ENCODE data around the gene PRKCH. TPM values are rescaled to one million over a fixed set of nuclear protein-coding genes. Genes with fewer than 3 reads are reported as not detected.

The PRKCH gene
- total and polyA plus RNA-seq, 3 experiments from 2014 or later, result 165 to 369 (median 166) TPM

- Mint-ChIP-seq H3K4me1 (peaks cover 80 to 93% (median 87%) of the 10 kb centered on the region in 3 donors), H3K27me3 (peaks cover 0 to 11% of the 10 kb centered on the region in 2 donors), H3K9me3 (no peaks in the 10 kb centered on the region), H3K27ac (peak overlapping the region; percentile 81 to 94 (median 91)), H3K36me3 (peaks cover 43 to 95% (median 51%) of the 10 kb centered on the region in 3 donors), H3K4me3 (peak overlapping the region in 2 of 7 donors; percentile 34 to 64)
- ChIA-PET CTCF (interaction anchor here (0.6 to 1.7 kb wide), 7 partner anchors 8 to 381 kb away, joined by 3 to 10 read pairs (median 3); no protein-coding TSS in a partner anchor), POLR2A (no interaction called here)
- Histone ChIP-seq H3K4me3 (ENCODE audit: low read length) (no peak overlapping the region), H3K27me3 (ENCODE audit: insufficient read depth, low read length, poor library complexity, severe bottlenecking) (no peaks in the 10 kb centered on the region), H3K27ac (ENCODE audit: low read depth, low read length) (no peak overlapping the region), H3K9me3 (ENCODE audit: low read length) (no peaks in the 10 kb centered on the region), H3K4me1 (ENCODE audit: insufficient read depth, low read length) (peaks cover 64% of the 10 kb centered on the region), H3K36me3 (ENCODE audit: insufficient read depth, low read length) (peaks cover 55% of the 10 kb centered on the region)
- DNase-seq, result peak; percentile 72 to 87 (median 77)
Observed at GRCh38 chr14:61456720-61457119, 135.3 kb downstream of the PRKCH start.

DNA sequence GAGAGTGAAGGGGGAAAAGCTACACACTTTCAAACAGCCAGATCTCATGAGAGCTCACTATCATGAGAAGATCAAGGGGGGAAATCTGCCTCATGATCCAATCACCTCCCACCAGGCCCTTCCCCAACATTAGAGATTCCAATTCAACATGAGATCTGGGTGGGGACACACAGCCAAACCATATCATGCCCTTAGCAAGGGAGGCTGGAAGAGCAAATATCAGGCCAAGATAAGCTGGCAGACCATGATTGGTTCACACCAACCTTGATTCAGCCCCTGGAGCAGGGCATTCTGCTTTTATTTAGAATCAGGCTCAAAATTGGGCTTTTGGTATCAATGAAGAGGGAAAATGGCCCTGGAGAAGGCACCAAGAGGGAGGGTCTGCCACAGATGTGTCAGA is 137.4 kb downstream of the PRKCH start:
- H3K27me3 ChIP-seq (ENCODE audit: insufficient read depth, low read length, poor library complexity, severe bottlenecking), result no peaks in the 10 kb centered on the region
- peak overlapping the region in 2 of 7 donors; percentile 11 to 54 for H3K4me3 Mint-ChIP-seq
- peak overlapping the region; percentile 59 to 92 (median 84) for H3K27ac Mint-ChIP-seq
- H3K9me3 ChIP-seq (ENCODE audit: low read length), result no peaks in the 10 kb centered on the region
- no peak overlapping the region for H3K27ac ChIP-seq (ENCODE audit: low read depth, low read length)
- no peak overlapping the region for H3K4me3 ChIP-seq (ENCODE audit: low read length)
- no peak for DNase-seq
- H3K9me3 Mint-ChIP-seq, result no peaks in the 10 kb centered on the region
- CTCF ChIA-PET, result no interaction called here
- POLR2A ChIA-PET, result interaction anchor here (1.2 kb wide), 1 partner anchor 136 kb away, joined by 3 read pairs; no protein-coding TSS in a partner anchor
- H3K27me3 Mint-ChIP-seq, result peaks cover 0 to 11% of the 10 kb centered on the region in 2 donors
- peaks cover 69% of the 10 kb centered on the region for H3K36me3 ChIP-seq (ENCODE audit: insufficient read depth, low read length)
- peaks cover 50 to 95% (median 51%) of the 10 kb centered on the region in 3 donors for H3K36me3 Mint-ChIP-seq
- H3K4me1 Mint-ChIP-seq, result peaks cover 73 to 93% (median 75%) of the 10 kb centered on the region in 3 donors
- H3K4me1 ChIP-seq (ENCODE audit: insufficient read depth, low read length), result peaks cover 53% of the 10 kb centered on the region

- peaks cover 0 to 11% of the 10 kb centered on the region in 2 donors for H3K27me3 Mint-ChIP-seq
- no peak overlapping the region for H3K4me3 ChIP-seq (ENCODE audit: low read length)
- H3K36me3 Mint-ChIP-seq, result peaks cover 55 to 95% (median 55%) of the 10 kb centered on the region in 3 donors
- H3K36me3 ChIP-seq (ENCODE audit: insufficient read depth, low read length), result peaks cover 73% of the 10 kb centered on the region
- no peaks in the 10 kb centered on the region for H3K27me3 ChIP-seq (ENCODE audit: insufficient read depth, low read length, poor library complexity, severe bottlenecking)
- ChIA-PET POLR2A (no interaction called here), CTCF (no interaction called here)
- no peaks in the 10 kb centered on the region for H3K9me3 ChIP-seq (ENCODE audit: low read length)
- no peak overlapping the region for H3K4me3 Mint-ChIP-seq
- H3K27ac Mint-ChIP-seq, result peak overlapping the region; percentile 59 to 92 (median 78)
- H3K27ac ChIP-seq (ENCODE audit: low read depth, low read length), result no peak overlapping the region
- H3K9me3 Mint-ChIP-seq, result no peaks in the 10 kb centered on the region
- peaks cover 48% of the 10 kb centered on the region for H3K4me1 ChIP-seq (ENCODE audit: insufficient read depth, low read length)
- no peak for DNase-seq
- H3K4me1 Mint-ChIP-seq, result peaks cover 73 to 93% (median 74%) of the 10 kb centered on the region in 3 donors
Observed at GRCh38 chr14:61459229-61459628, 137.8 kb downstream of the PRKCH start.

GRCh38 chr14:61460063-61460462 is 138.7 kb downstream of the PRKCH start:
- peaks cover 0 to 3% (median 0%) of the 10 kb centered on the region in 5 donors for H3K9me3 Mint-ChIP-seq
- peaks cover 69 to 94% (median 70%) of the 10 kb centered on the region in 3 donors for H3K4me1 Mint-ChIP-seq
- H3K9me3 ChIP-seq (ENCODE audit: low read length), result no peaks in the 10 kb centered on the region
- no peak for DNase-seq
- H3K36me3 Mint-ChIP-seq, result peaks cover 57 to 97% (median 60%) of the 10 kb centered on the region in 3 donors
- H3K36me3 ChIP-seq (ENCODE audit: insufficient read depth, low read length), result peaks cover 74% of the 10 kb centered on the region
- no peak overlapping the region for H3K4me3 Mint-ChIP-seq
- ChIA-PET CTCF (interaction anchor here (1.3 to 2.4 kb wide), 4 partner anchors 9 to 179 kb away, joined by 3 to 7 read pairs (median 6); partner anchors contain the start of gene TMEM30B), POLR2A (interaction anchor here (1.5 kb wide), 1 partner anchor 17 kb away, joined by 3 read pairs; no protein-coding TSS in a partner anchor)
- H3K27me3 Mint-ChIP-seq, result peaks cover 0 to 9% of the 10 kb centered on the region in 2 donors
- H3K4me3 ChIP-seq (ENCODE audit: low read length), result no peak overlapping the region
- peaks cover 40% of the 10 kb centered on the region for H3K4me1 ChIP-seq (ENCODE audit: insufficient read depth, low read length)
- H3K27ac ChIP-seq (ENCODE audit: low read depth, low read length), result no peak overlapping the region
- peak overlapping the region in 7 of 8 donors; percentile 23 to 95 (median 77) for H3K27ac Mint-ChIP-seq
- H3K27me3 ChIP-seq (ENCODE audit: insufficient read depth, low read length, poor library complexity, severe bottlenecking), result no peaks in the 10 kb centered on the region

DNA sequence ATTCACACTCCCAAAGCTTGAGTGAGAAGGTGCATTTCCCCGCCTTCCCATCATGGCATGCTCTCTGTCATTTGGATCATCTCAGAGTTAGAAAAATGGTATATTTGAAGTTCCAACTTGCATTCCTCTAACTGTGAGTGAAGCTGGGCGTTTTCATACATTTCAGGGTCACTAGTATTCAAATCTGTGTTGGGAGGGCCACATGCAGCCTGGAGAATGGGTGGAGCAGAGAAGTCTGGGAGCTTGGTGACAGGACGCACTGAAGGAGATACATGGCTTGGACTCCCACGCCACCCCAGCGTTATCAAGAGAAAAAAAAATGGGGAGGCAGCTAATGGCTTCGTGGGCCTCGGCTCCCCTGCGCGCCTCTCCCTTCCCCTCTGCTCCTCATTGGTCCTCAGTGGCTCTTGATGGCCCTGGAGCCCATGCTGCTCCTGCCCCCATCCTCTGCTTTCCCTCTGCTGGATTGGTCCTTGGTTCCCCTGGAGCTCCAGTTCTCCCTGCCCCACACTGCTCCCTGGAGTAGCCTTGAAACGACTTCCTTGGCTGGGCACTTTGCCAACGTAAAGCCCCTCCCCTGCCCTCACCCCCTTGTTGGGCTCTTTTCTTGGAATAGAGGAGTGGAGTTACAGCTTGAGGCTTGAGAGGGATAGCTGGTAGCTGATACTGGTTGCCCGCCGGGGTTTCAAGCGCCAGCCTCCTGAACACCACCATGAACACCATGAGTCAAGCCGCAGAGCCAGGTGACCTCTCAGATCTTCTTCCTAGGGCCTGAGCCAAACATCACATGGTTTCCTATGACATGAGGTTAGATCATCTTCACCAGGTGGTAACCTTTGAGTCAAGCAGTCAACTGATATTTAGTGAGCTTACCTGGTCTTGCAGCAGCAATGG is 139.6 kb downstream of the PRKCH start:
- Histone ChIP-seq H3K9me3 (ENCODE audit: low read length) (no peaks in the 10 kb centered on the region), H3K27me3 (ENCODE audit: insufficient read depth, low read length, poor library complexity, severe bottlenecking) (no peaks in the 10 kb centered on the region), H3K27ac (ENCODE audit: low read depth, low read length) (no peak overlapping the region), H3K36me3 (ENCODE audit: insufficient read depth, low read length) (peaks cover 71% of the 10 kb centered on the region), H3K4me3 (ENCODE audit: low read length) (no peak overlapping the region), H3K4me1 (ENCODE audit: insufficient read depth, low read length) (peaks cover 31% of the 10 kb centered on the region)
- CTCF ChIA-PET, result interaction anchor here (0.7 to 2.4 kb wide), 15 partner anchors 8 to 377 kb away, joined by 3 to 11 read pairs (median 5); partner anchors contain the start of gene TMEM30B
- Mint-ChIP-seq H3K27me3 (peaks cover 0 to 9% of the 10 kb centered on the region in 2 donors), H3K4me3 (peak overlapping the region in 5 of 7 donors; percentile 15 to 86 (median 28)), H3K9me3 (peaks cover 0 to 3% (median 0%) of the 10 kb centered on the region in 5 donors), H3K4me1 (peaks cover 66 to 94% (median 69%) of the 10 kb centered on the region in 3 donors), H3K36me3 (peaks cover 53 to 97% (median 55%) of the 10 kb centered on the region in 3 donors), H3K27ac (peak overlapping the region; percentile 75 to 99 (median 94))
- POLR2A ChIA-PET, result interaction anchor here (0.6 to 1.5 kb wide), 3 partner anchors 18 to 60 kb away, joined by 3 to 6 read pairs (median 4); no protein-coding TSS in a partner anchor
- peak in 4 of 5 donors; percentile 16 to 75 (median 54) for DNase-seq

DNA sequence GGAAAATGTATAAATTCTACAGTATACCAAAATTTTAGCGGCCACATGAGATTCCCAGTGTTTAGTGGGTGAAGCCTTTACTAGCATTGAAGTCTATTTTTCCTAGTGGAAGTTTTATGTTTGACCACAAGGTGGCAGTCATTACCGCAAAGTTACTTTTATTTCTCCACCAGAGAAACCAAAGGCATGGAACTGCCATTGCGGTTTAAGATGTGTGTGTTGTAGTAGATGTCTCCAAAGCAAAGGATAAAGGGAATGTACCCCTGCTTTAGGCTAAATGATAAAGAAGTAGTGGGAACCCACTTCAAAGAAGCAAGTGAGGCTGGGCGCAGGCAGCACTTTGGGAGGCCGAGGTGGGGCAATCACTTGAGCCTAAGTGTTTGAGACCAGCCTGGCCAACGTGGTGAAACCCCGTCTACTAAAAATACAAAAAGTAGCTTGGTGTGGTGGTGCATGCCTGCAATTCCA is 140.5 kb downstream of the PRKCH start:
- peak in 3 of 5 donors; percentile 26 to 72 (median 57) for DNase-seq
- peaks cover 63 to 94% (median 66%) of the 10 kb centered on the region in 3 donors for H3K4me1 Mint-ChIP-seq
- no peak overlapping the region for H3K27ac ChIP-seq (ENCODE audit: low read depth, low read length)
- H3K27me3 Mint-ChIP-seq, result peaks cover 0 to 7% of the 10 kb centered on the region in 2 donors
- peaks cover 50 to 97% (median 51%) of the 10 kb centered on the region in 3 donors for H3K36me3 Mint-ChIP-seq
- H3K9me3 Mint-ChIP-seq, result peaks cover 0 to 3% (median 0%) of the 10 kb centered on the region in 5 donors
- no peak overlapping the region for H3K4me3 ChIP-seq (ENCODE audit: low read length)
- H3K27me3 ChIP-seq (ENCODE audit: insufficient read depth, low read length, poor library complexity, severe bottlenecking), result no peaks in the 10 kb centered on the region
- H3K4me1 ChIP-seq (ENCODE audit: insufficient read depth, low read length), result peaks cover 22% of the 10 kb centered on the region
- peaks cover 68% of the 10 kb centered on the region for H3K36me3 ChIP-seq (ENCODE audit: insufficient read depth, low read length)
- H3K9me3 ChIP-seq (ENCODE audit: low read length), result no peaks in the 10 kb centered on the region
- H3K27ac Mint-ChIP-seq, result peak overlapping the region; percentile 75 to 95 (median 90)
- ChIA-PET POLR2A (interaction anchor here (0.6 kb wide), 1 partner anchor 42 kb away, joined by 6 read pairs; no protein-coding TSS in a partner anchor), CTCF (interaction anchor here (1.1 to 2.4 kb wide), 12 partner anchors 10 to 376 kb away, joined by 3 to 11 read pairs (median 5); partner anchors contain the start of gene TMEM30B)
- peak overlapping the region in 3 of 7 donors; percentile 18 to 54 (median 52) for H3K4me3 Mint-ChIP-seq

DNA sequence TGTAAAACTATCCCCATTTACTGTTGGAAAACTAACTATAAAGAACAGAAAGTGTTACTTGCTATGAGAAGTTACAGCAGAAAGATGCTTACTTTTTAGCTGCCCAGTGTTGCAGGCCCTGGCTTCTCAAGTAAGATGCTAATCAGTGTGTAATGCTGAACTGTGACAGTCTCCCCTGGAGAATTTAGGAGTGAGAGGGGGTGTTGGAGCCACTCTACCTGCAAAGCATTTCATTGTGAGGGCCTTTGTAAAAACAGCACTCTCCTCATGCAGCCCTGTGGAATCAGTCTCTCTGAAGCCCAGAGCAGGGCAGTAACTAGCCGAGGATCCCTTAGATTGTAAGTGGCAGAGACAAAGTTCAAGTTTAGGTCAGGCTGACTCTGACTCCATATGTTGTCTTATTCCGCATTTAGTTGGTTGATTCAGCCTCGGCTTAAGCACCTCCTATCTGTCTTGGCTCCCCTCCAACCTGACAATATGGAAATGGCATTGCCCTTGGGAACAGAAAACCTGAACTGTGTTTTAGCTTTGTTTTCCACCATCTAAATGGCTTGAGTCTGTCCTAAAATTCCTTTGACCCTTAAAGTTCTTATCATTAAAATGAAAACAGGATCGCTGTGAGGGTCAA is 141.3 kb downstream of the PRKCH start:
- peaks cover 44 to 97% (median 45%) of the 10 kb centered on the region in 3 donors for H3K36me3 Mint-ChIP-seq
- no peak overlapping the region for H3K4me3 ChIP-seq (ENCODE audit: low read length)
- H3K9me3 ChIP-seq (ENCODE audit: low read length), result no peaks in the 10 kb centered on the region
- peaks cover 63 to 94% (median 67%) of the 10 kb centered on the region in 3 donors for H3K4me1 Mint-ChIP-seq
- H3K27ac ChIP-seq (ENCODE audit: low read depth, low read length), result no peak overlapping the region
- H3K27me3 Mint-ChIP-seq, result peaks cover 0 to 7% of the 10 kb centered on the region in 2 donors
- H3K9me3 Mint-ChIP-seq, result peaks cover 0 to 3% (median 0%) of the 10 kb centered on the region in 5 donors
- peaks cover 22% of the 10 kb centered on the region for H3K4me1 ChIP-seq (ENCODE audit: insufficient read depth, low read length)
- POLR2A ChIA-PET, result interaction anchor here (0.6 kb wide), 1 partner anchor 115 kb away, joined by 3 read pairs; no protein-coding TSS in a partner anchor
- no peak for DNase-seq
- H3K27me3 ChIP-seq (ENCODE audit: insufficient read depth, low read length, poor library complexity, severe bottlenecking), result no peaks in the 10 kb centered on the region
- peaks cover 59% of the 10 kb centered on the region for H3K36me3 ChIP-seq (ENCODE audit: insufficient read depth, low read length)
- peak overlapping the region in 1 of 7 donors; percentile 4 for H3K4me3 Mint-ChIP-seq
- CTCF ChIA-PET, result interaction anchor here (1.1 to 2.4 kb wide), 7 partner anchors 9 to 257 kb away, joined by 3 to 11 read pairs (median 5); no protein-coding TSS in a partner anchor
- peak overlapping the region; percentile 33 to 95 (median 78) for H3K27ac Mint-ChIP-seq
